ENCODE measurements around the gene TTLL9.

DNA sequence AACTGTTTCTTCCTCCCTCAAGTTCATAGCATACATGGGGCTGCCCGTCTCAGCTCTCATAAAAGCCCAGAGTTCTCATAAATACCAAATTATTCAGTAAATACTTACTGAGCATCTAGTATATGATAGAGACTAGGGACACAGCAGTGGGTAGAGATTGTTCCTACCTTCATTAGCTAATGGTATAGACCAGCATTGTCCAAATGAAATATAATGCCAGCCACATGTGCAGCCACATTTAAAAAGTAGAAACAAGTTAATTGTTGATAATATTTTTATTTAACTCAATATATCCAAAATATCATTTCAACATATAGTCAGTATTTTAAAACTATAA is 1.2 kb downstream of the TTLL9 start:
- TF ChIP-seq POLR2AphosphoS5 (IDR thresholded peaks at IDR 0.05; ENCODE audit: low read depth, low read length) (no peak), SIN3A (IDR thresholded peaks at IDR 0.05; ENCODE audit: borderline replicate concordance, insufficient read depth, low read length) (no peak), TAF1 (IDR thresholded peaks at IDR 0.05; ENCODE audit: borderline replicate concordance, insufficient read depth, low read length) (no peak), FOXP2 (optimal IDR thresholded peaks at IDR 0.05; ENCODE audit: borderline replicate concordance, extremely low read depth, extremely low read length, insufficient read depth) (no peak)
- TF ChIP-seq, protein P1, sequence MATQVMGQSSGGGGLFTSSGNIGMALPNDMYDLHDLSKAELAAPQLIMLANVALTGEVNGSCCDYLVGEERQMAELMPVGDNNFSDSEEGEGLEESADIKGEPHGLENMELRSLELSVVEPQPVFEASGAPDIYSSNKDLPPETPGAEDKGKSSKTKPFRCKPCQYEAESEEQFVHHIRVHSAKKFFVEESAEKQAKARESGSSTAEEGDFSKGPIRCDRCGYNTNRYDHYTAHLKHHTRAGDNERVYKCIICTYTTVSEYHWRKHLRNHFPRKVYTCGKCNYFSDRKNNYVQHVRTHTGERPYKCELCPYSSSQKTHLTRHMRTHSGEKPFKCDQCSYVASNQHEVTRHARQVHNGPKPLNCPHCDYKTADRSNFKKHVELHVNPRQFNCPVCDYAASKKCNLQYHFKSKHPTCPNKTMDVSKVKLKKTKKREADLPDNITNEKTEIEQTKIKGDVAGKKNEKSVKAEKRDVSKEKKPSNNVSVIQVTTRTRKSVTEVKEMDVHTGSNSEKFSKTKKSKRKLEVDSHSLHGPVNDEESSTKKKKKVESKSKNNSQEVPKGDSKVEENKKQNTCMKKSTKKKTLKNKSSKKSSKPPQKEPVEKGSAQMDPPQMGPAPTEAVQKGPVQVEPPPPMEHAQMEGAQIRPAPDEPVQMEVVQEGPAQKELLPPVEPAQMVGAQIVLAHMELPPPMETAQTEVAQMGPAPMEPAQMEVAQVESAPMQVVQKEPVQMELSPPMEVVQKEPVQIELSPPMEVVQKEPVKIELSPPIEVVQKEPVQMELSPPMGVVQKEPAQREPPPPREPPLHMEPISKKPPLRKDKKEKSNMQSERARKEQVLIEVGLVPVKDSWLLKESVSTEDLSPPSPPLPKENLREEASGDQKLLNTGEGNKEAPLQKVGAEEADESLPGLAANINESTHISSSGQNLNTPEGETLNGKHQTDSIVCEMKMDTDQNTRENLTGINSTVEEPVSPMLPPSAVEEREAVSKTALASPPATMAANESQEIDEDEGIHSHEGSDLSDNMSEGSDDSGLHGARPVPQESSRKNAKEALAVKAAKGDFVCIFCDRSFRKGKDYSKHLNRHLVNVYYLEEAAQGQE (IDR thresholded peaks at IDR 0.05; ENCODE audit: insufficient read depth in 1 of 2, low read depth in 2 of 2, low read length in 2 of 2): no peak

Measured in PFSK-1 (cell line).